Measurements from ENCODE around the gene TTC34.
"Not testable (repeated sequence)": the region's sequence is repeated elsewhere in the genome, so short reads cannot be mapped to it uniquely, and the experiment has no call there.

TTC34 gene

GRCh38 chr1:2803086-2803930 is 1.8 kb upstream of the TTC34 start:
- TF ChIP-seq, protein P1, sequence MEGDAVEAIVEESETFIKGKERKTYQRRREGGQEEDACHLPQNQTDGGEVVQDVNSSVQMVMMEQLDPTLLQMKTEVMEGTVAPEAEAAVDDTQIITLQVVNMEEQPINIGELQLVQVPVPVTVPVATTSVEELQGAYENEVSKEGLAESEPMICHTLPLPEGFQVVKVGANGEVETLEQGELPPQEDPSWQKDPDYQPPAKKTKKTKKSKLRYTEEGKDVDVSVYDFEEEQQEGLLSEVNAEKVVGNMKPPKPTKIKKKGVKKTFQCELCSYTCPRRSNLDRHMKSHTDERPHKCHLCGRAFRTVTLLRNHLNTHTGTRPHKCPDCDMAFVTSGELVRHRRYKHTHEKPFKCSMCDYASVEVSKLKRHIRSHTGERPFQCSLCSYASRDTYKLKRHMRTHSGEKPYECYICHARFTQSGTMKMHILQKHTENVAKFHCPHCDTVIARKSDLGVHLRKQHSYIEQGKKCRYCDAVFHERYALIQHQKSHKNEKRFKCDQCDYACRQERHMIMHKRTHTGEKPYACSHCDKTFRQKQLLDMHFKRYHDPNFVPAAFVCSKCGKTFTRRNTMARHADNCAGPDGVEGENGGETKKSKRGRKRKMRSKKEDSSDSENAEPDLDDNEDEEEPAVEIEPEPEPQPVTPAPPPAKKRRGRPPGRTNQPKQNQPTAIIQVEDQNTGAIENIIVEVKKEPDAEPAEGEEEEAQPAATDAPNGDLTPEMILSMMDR (conservative IDR thresholded peaks at IDR 0.05; ENCODE audit: control insufficient read depth, insufficient read depth, low read depth, low read length) = no peak
- no peak overlapping the region for H3K4me3 ChIP-seq (ENCODE audit: control insufficient read depth, low read depth, low read length)
- no peak for DNase-seq (ENCODE audit: low read depth)

DNA sequence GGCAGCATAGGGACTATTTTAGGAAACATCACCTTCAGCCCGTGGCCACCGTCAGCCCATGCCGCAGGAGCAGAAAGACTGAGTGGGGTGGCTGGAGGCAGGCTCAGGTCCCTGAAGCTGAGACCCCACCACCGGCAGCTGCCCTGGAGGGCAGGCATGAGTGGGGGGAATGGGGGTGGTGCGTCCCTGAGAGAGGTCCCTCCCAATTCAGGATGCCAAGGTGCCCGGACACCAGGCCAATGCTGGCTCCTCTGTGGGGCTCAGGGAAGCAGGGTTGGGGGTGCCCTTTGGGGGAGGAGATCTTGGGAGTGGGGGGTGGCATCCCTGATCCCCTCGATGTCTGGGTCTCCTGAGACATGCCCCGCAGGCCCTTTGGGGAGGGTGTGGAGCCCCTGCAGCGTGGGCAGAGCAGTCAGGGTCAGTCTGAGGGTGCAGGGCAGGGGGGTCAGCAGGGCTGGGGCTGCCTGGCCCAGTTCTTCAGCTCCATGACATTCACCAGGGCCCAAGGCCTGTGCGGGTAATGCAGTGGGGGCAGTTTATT is 998 bp upstream of the TTC34 start:
- TF ChIP-seq, protein P1 (conservative IDR thresholded peaks at IDR 0.05; ENCODE audit: control insufficient read depth, insufficient read depth, low read depth, low read length) = no peak
- no peak for DNase-seq (ENCODE audit: low read depth)
- no peak overlapping the region for H3K4me3 ChIP-seq (ENCODE audit: control insufficient read depth, low read depth, low read length)

DNA sequence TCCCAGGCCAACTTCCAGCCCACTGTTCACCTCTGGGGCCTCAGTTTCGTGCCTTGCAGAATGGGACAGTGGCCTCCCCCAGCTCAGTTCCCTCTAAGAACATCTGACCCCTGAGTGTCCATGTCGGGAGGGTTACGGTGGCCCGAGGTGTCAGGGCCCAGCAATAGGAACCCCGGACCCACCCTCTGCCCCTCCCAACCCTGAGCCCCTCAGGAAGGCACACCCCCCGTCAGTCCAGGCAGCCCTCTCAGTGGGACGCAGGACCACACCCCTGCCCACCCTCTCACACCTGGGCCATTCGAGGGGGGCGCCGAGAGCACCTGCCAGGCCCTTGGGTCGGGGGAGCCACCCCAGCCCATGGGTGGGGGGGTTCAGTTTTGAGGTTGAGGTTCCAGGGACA is 447 bp downstream of the TTC34 start:
- TF ChIP-seq, protein P1 (conservative IDR thresholded peaks at IDR 0.05; ENCODE audit: control insufficient read depth, insufficient read depth, low read depth, low read length) = no peak
- no peak for DNase-seq (ENCODE audit: low read depth)
- H3K4me3 ChIP-seq (ENCODE audit: control insufficient read depth, low read depth, low read length) = no peak overlapping the region

DNA sequence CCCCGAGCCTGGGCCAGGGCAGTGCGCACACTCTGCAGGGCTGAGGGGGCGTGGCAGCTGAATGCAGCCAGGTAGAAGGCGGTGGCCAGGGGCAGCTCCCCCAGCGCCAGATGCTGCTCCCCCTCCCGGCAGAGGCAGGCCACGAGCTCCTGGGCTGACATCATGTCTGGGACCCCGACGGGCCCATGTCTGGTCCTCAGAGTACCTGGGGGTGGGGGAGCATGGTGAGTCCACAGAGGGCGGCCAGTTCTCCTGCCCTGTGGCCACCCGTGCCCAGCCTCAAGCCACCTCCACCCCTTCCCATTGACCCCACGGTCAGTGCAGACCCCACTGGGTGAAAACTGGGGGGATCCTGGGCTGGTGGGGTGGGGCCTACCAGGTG is 838 bp downstream of the TTC34 start:
- H3K4me3 ChIP-seq (ENCODE audit: control insufficient read depth, low read depth, low read length) = no peak overlapping the region
- DNase-seq (ENCODE audit: low read depth) = no peak
- TF ChIP-seq, protein P1 (conservative IDR thresholded peaks at IDR 0.05; ENCODE audit: control insufficient read depth, insufficient read depth, low read depth, low read length) = no peak

DNA sequence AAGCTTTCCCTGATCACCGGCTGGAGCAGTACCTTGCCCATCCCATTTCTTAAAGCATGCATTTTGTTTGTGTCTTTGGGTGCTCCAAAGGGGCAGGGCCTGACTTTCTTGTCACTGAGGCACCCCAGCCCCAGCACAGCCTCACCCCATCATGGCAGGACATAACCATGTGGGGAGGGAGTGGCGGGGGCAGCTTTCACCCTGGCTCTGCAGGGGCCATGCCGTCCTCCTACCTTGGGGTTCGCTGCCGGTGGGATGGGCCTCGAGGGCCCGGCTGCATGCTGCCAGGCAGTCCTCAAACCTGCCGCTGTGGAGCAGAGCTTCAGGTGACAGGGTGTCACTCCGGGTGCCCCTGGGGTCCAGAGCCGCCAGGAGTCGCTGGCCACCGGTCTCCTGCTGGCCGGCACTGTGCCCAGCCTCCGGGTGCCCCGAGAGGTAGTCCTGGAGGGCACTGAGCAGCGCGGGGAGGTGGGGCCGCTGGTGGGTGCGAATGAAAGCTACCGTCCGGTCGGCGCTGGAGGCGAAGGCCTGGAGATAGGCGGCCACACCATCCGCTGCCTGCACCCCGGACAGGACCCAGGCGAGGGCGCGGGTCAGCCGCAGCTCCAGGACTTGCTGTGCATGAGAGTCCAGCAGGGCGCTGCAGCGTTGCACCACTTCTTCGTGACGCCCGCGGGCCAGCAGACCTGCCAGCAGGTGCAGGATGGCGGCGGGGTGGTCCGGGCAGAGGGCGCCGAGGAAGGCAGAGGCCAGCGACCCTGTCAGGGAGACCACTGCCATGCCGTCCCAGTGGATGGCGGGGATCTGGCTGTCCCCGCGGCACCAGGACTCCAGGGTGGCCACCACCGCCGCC is 1.5 kb downstream of the TTC34 start:
- TF ChIP-seq, protein P1 (conservative IDR thresholded peaks at IDR 0.05; ENCODE audit: control insufficient read depth, insufficient read depth, low read depth, low read length) = no peak
- no peak for DNase-seq (ENCODE audit: low read depth)
- no peak overlapping the region for H3K4me3 ChIP-seq (ENCODE audit: control insufficient read depth, low read depth, low read length)

DNA sequence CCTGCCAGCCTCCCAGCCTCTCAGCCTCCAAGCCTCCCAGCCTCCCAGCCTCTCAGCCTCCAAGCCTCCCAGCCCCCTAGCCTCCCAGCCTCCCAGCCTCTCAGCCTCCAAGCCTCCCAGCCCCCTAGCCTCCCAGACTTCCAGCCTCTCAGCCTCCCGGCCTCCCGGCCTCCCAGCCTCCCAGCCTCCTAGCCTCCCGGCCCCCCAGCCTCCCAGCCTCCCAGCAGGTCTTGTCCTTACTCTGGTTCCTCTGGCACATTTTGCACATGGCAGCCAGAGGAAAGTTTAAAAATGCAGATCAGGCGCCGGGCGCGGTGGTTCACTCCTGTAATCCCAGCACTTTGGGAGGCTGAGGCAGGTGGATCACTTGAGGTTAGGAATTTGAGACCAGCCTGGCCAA is 2.5 kb downstream of the TTC34 start:
- H3K4me3 ChIP-seq (ENCODE audit: control insufficient read depth, low read depth, low read length); DNase-seq (ENCODE audit: low read depth): not testable (repeated sequence)

DNA sequence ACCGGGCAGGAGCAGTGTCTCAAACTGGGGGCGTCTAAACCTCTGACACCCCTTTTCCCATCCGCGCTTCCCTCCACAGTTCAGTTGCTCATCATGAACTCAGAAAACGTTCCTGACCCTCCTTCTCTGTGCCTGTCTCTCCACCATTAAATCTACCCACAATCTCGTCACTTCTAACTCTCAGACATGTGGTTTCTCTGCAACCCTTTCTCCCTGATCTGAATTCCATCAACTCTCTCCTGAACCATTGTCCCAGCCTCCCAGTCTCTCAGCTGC is 3.8 kb downstream of the TTC34 start:
- no peak for DNase-seq (ENCODE audit: low read depth)
- TF ChIP-seq, protein P1 (conservative IDR thresholded peaks at IDR 0.05; ENCODE audit: control insufficient read depth, insufficient read depth, low read depth, low read length) = no peak
- H3K4me3 ChIP-seq (ENCODE audit: control insufficient read depth, low read depth, low read length) = no peak overlapping the region

All from fibroblast of mammary gland (primary cell).